HG03342 (cell line): ENCODE data around the gene CDC42EP1.
"Not testable (repeated sequence)": the region's sequence is repeated elsewhere in the genome, so short reads cannot be mapped to it uniquely, and the experiment has no call there.

ENCODE experiments used
- ATAC-seq: cut with Tn5 transposase; IDR thresholded peaks from one replicate; pipeline ENCODE4 v1.9.1; 2021; ENCODE audit warnings: mild to moderate bottlenecking, moderate library complexity; ENCODE audit not compliant: unreplicated experiment

CDC42EP1 gene

GRCh38 chr22:37559901-37560607 lies at the start of gene CDC42EP1:
Gene CDC42EP1, plus strand, starts transcription at chr22:37560480. Its CDS starts 5,870 bp downstream, at chr22:37566350.
- ATAC-seq, result no peak

GRCh38 chr22:37511395-37512104 lies 48.7 kb upstream of the CDC42EP1 start:
- ATAC-seq, result no peak

- no peak for ATAC-seq
These were observed 45.7 kb upstream of the CDC42EP1 start for GRCh38 chr22:37514526-37515051.

- ATAC-seq, result no peak
These were observed 44.4 kb upstream of the CDC42EP1 start for GRCh38 chr22:37515901-37516300.

GRCh38 chr22:37516456-37516855 lies 43.8 kb upstream of the CDC42EP1 start:
- ATAC-seq, result no peak

GRCh38 chr22:37517826-37518450 lies 42.3 kb upstream of the CDC42EP1 start:
- ATAC-seq, result no peak

- no peak for ATAC-seq
These were observed 41.6 kb upstream of the CDC42EP1 start for GRCh38 chr22:37518509-37519267.

GRCh38 chr22:37519268-37520195 lies 40.7 kb upstream of the CDC42EP1 start, which contains the start of gene CARD10:
Gene CARD10, minus strand, starts transcription at chr22:37519415. Its CDS starts 215 bp downstream, at chr22:37519200.
- ATAC-seq, result no peak

- ATAC-seq, result no peak
These were observed 39.5 kb upstream of the CDC42EP1 start for GRCh38 chr22:37520776-37521191.

- ATAC-seq, result no peak
These were observed 39.0 kb upstream of the CDC42EP1 start for GRCh38 chr22:37521236-37521739.

- no peak for ATAC-seq
These were observed 37.8 kb upstream of the CDC42EP1 start for GRCh38 chr22:37522482-37522881.

GRCh38 chr22:37525073-37525745 lies 35.1 kb upstream of the CDC42EP1 start:
- ATAC-seq, result no peak

GRCh38 chr22:37525746-37526350 lies 34.4 kb upstream of the CDC42EP1 start:
- no peak for ATAC-seq

- no peak for ATAC-seq
These were observed 33.9 kb upstream of the CDC42EP1 start for GRCh38 chr22:37526376-37526775.

- ATAC-seq, result not testable (repeated sequence)
These were observed 33.1 kb upstream of the CDC42EP1 start for GRCh38 chr22:37527081-37527752.

GRCh38 chr22:37527952-37528351 lies 32.3 kb upstream of the CDC42EP1 start:
- ATAC-seq, result not testable (repeated sequence)

GRCh38 chr22:37529652-37530345 lies 30.5 kb upstream of the CDC42EP1 start:
- ATAC-seq, result no peak
